Measurements from ENCODE around the gene TBRG1. TPM values are rescaled to one million over a fixed set of nuclear protein-coding genes. Genes with fewer than 3 reads are reported as not detected.

TBRG1 gene
- total RNA-seq, result 18.7 and 22.3 TPM in 2 replicates

DNA sequence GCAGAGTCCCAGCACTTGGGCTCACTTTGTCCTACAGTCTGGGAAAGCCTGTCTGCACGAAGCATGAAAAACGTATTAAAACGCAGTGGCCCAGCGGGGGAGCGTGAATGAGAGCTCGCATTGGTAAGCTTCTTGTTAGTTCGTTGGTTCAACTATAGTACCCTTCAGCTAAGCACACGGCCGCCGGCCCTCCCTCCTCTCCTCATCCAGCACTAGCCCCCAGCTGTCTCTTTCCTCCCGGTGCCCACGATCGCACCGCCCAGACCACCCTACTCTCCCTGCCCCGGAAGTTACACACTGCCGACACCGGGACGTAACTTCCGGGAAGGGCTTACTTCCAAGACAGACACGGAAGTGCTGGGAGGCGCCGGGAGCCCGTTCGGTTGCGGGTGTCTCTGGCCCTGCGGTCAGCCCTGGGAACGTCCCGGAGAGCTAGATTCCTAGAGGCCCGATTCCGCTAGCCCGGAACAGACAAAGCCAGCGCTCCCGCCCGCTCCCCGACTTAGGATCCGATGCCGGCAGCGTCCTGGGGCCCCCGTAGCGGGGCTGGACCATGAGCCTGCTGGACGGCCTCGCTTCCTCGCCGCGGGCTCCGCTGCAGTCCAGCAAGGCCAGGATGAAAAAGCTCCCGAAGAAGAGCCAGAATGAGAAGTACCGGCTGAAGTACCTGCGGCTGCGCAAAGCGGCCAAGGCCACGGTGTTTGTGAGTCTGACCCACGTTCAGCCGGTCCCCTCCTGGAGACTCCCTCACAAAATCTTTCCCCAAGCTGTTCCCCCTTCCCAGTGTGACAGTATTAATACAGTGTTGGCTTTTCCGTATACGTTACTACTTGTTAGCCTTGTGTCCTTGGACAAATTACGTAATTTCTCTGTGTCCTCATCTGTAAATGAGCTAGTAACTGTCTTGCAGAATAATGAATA lies at the start of gene TBRG1:
Gene TBRG1 (plus strand): TSS at position 334 of the 921 bp plus-strand sequence. CDS start 220 bp downstream, at position 554.

DNA sequence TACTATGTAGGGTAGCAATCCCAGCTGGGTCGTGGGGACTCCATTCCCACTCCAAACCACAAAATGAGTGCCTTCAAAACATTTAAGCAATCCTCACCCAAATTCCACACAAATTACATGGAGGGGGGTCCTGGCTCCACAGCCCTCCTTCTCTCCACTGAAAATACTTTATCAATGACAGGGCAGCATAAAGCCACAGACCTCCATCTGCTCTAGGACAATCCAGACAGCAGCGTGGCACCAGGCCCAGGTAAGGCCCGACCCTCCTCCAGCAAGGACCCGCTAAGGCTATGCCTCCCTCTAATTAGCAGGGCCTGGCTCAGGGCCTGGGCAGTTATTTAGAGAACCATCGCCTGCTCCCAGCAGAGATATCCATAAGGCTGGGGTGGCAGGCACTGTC lies 11.6 kb upstream of the TBRG1 start, which contains the start of gene PANX3:
Gene PANX3 (plus strand): TSS at position 365 of the 400 bp plus-strand sequence. CDS start 129 bp downstream, outside the sequence.

DNA sequence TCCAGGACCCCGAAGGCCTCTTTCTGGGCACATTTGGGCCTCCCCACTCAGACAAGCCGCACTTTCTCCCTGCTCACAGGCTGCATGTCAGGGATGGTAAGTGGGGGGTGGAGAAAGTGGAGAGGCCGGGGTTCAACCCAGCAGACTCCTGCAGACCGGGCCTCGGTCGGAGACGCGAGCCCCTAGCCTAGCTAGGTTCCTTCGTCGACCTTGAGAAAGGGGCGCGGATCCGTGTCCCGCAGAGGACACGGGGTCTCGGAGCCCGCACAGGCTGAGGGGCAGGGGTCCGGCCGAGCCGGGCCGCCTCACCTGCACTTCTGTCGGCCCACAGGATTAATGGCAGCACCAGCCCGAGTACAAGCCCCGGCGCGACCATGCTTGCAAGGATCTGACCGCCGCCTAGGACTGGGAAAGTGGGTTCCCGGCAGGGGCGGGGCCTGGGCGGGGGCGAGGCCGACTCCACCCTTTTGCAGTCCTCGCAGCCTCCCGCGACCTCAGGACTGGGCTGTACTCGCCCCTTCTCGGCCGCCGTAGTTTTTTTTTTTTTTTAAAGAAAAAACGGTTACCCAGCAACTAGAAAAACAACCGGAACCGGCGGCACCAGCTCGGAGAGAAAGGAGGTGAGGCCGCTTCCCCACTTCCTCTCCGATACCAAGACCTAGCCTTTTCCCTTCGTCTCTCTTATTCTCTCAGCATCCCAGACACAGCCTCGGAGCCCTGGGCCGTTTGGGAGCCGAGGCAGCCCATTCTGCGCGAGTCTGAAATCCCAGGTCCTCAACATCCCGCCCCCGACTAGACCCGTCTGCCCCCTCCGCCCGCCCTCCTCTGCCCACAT lies 50.9 kb downstream of the TBRG1 start, which contains the start of the genes SIAE and SPA17:
Gene SIAE (minus strand): TSS at position 407 of the 835 bp plus-strand sequence. CDS start 31 bp downstream, at position 376.
Gene SPA17 (plus strand): TSS at position 572 of the 835 bp plus-strand sequence. CDS start 1,361 bp downstream, outside the sequence.

Other genes with a start within 250 kb of the TBRG1 start
- gene OR8B2, start 238.4 kb upstream of the TBRG1 start, total RNA-seq, result not detected in 2 replicates
- gene OR8B3, start 223.8 kb upstream of the TBRG1 start, total RNA-seq, result not detected in 2 replicates
- not detected in 2 replicates for gene OR8B4, start 198.0 kb upstream of the TBRG1 start, total RNA-seq
- not detected in 2 replicates for gene OR8B8, start 177.2 kb upstream of the TBRG1 start, total RNA-seq
- not detected in 2 replicates for gene OR8B12, start 79.2 kb upstream of the TBRG1 start, total RNA-seq
- gene OR8A1, start 52.9 kb upstream of the TBRG1 start, total RNA-seq, result not detected in 2 replicates
- not detected in 2 replicates for gene PANX3, start 11.4 kb upstream of the TBRG1 start, total RNA-seq
- 37.9 and 40.4 TPM in 2 replicates for gene SIAE, start 50.9 kb downstream of the TBRG1 start, total RNA-seq
- gene SPA17, start 51.0 kb downstream of the TBRG1 start, total RNA-seq, result 1.7 and 2.1 TPM in 2 replicates
- 0.39 TPM in 1 of 2 replicates, not detected in the other for gene NRGN, start 117.1 kb downstream of the TBRG1 start, total RNA-seq
- gene VSIG2, start 129.4 kb downstream of the TBRG1 start, total RNA-seq, result not detected in 2 replicates
- gene ESAM, start 139.4 kb downstream of the TBRG1 start, total RNA-seq, result 8.5 and 10.4 TPM in 2 replicates
- gene MSANTD2, start 177.5 kb downstream of the TBRG1 start, total RNA-seq, result 6.0 and 10.4 TPM in 2 replicates
- gene ROBO3, start 242.6 kb downstream of the TBRG1 start, total RNA-seq, result 4.4 and 5.5 TPM in 2 replicates